ENCODE results near the gene CLCN3.
"Not testable (repeated sequence)": the region's sequence is repeated elsewhere in the genome, so short reads cannot be mapped to it uniquely, and the experiment has no call there.

The CLCN3 gene

DNA sequence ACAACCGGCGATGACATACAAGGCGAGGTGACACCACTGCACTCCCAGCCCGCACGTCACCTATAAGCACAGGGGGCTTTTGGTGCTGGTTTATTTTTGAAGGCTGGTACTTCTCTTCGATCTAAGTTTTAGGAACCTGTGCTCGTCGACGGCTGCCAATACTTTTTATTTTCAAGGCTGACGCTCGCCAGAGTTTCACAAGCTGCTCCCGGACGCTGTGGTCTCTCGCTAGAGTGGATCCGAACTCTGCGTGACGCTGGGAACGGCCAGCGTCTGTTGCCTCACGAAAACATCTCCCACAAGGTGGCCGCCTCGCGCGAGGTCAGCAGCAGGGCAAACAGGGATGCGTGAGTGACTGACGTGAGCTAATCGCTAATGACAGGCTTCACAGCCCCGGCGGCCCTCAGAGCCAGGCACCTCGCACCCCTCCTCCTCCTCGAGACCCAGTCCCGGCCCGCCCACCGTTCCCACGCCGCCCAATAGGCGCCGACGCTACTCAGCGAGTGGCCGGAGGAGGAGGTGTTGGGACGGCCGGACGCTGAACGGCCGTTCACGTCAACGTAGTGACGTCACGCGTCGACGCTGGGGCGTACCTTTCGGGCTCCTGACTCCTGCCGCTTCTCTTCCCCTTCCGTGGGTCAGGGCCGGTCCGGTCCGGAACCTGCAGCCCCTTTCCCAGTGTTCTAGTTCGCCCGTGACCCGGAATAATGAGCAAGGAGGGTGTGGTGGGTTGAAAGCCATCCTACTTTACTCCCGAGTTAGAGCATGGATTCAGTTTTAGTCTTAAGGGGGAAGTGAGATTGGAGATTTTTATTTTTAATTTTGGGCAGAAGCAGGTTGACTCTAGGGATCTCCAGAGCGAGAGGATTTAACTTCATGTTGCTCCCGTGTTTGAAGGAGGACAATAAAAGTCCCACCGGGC lies at the start of gene CLCN3:
CLCN3 (plus strand) TSS at position 621 of the 922 bp plus-strand sequence. CDS start 15,351 bp downstream, outside the sequence.
- no peaks in the 10 kb centered on the region for H4K20me1 ChIP-seq (ENCODE audit: insufficient read depth)
- peaks cover 25% of the 10 kb centered on the region for H3K4me1 ChIP-seq (ENCODE audit: low read depth, poor library complexity, severe bottlenecking)
- H3K27me3 ChIP-seq (ENCODE audit: insufficient read depth, low read depth) = no peaks in the 10 kb centered on the region
- H3K4me2 ChIP-seq = peak within 1 kb of the TSS; percentile 76
- peak within 1 kb of the TSS; percentile 87 for H2AFZ ChIP-seq (ENCODE audit: low read depth)
- H3K27ac ChIP-seq = peak within 1 kb of the TSS; percentile 93
- no peaks in the 10 kb centered on the region for H3K36me3 ChIP-seq (ENCODE audit: insufficient read depth)
- TF ChIP-seq, protein P1, sequence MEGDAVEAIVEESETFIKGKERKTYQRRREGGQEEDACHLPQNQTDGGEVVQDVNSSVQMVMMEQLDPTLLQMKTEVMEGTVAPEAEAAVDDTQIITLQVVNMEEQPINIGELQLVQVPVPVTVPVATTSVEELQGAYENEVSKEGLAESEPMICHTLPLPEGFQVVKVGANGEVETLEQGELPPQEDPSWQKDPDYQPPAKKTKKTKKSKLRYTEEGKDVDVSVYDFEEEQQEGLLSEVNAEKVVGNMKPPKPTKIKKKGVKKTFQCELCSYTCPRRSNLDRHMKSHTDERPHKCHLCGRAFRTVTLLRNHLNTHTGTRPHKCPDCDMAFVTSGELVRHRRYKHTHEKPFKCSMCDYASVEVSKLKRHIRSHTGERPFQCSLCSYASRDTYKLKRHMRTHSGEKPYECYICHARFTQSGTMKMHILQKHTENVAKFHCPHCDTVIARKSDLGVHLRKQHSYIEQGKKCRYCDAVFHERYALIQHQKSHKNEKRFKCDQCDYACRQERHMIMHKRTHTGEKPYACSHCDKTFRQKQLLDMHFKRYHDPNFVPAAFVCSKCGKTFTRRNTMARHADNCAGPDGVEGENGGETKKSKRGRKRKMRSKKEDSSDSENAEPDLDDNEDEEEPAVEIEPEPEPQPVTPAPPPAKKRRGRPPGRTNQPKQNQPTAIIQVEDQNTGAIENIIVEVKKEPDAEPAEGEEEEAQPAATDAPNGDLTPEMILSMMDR (conservative IDR thresholded peaks at IDR 0.05; ENCODE audit: low read depth, low read length) = 0 out of 2 replicates have a peak, but pooled peaks have one; percentile 5
- peaks cover 47% of the 10 kb centered on the region for H3K79me2 ChIP-seq (ENCODE audit: insufficient read depth, low read depth)
- H3K9ac ChIP-seq = peak within 1 kb of the TSS; percentile 88
- H3K4me3 ChIP-seq (IDR thresholded peaks at IDR 0.05; ENCODE audit: insufficient read depth, low read depth, low read length) = peak within 1 kb of the TSS; percentile 15

DNA sequence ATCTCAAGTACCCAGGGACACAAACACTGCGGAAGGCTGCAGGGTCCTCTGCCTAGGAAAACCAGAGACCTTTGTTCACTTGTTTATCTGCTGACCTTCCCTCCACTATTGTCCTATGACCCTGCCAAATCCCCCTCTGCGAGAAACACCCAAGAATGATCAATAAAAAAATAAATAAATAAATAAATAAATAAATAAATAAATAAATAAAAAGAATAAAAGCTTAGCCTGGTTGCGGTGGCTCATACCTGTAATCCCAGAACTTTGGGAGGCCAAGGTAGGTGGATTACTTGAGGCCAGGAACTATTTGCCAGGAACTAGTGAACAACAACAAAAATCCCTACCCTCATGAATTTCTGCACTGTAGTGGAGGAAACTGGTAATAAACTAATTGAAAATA lies 49.4 kb upstream of the CLCN3 start:
- not testable (repeated sequence) for H2AFZ ChIP-seq (ENCODE audit: low read depth); H3K36me3 ChIP-seq (ENCODE audit: insufficient read depth); H3K79me2 ChIP-seq (ENCODE audit: insufficient read depth, low read depth); H3K27ac ChIP-seq; H4K20me1 ChIP-seq (ENCODE audit: insufficient read depth); H3K27me3 ChIP-seq (ENCODE audit: insufficient read depth, low read depth); H3K4me2 ChIP-seq; H3K9ac ChIP-seq; H3K4me1 ChIP-seq (ENCODE audit: low read depth, poor library complexity, severe bottlenecking); H3K4me3 ChIP-seq (IDR thresholded peaks at IDR 0.05; ENCODE audit: insufficient read depth, low read depth, low read length)

DNA sequence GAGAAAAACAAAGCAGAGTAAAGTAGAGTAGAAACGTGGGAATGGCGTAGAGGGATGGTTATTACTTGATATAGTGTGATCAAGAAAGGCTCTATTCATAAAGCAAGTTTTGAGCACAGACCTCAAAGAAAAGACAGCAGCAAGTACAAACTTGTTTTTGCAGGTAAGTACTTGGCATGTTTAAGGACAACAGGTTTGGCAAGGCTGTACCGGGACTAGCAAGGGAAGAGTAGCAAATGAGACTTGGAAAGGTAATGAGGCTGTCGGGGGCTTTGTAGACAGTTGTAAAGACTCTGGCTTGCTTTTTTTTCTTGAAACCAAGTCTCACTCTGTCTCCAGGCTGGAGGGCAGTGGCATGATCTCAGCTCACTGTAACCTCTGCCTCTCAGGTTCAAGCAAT lies 48.9 kb upstream of the CLCN3 start:
- Histone ChIP-seq H3K27ac (no peak overlapping the region), H3K9ac (no peak overlapping the region), H3K79me2 (ENCODE audit: insufficient read depth, low read depth) (no peaks in the 10 kb centered on the region), H3K4me2 (no peak overlapping the region), H3K4me1 (ENCODE audit: low read depth, poor library complexity, severe bottlenecking) (no peaks in the 10 kb centered on the region), H2AFZ (ENCODE audit: low read depth) (no peak overlapping the region), H3K36me3 (ENCODE audit: insufficient read depth) (no peaks in the 10 kb centered on the region), H4K20me1 (ENCODE audit: insufficient read depth) (no peaks in the 10 kb centered on the region), H3K4me3 (IDR thresholded peaks at IDR 0.05; ENCODE audit: insufficient read depth, low read depth, low read length) (no peak overlapping the region), H3K27me3 (ENCODE audit: insufficient read depth, low read depth) (no peaks in the 10 kb centered on the region)
- TF ChIP-seq, protein P1 (conservative IDR thresholded peaks at IDR 0.05; ENCODE audit: low read depth, low read length) = no peak

DNA sequence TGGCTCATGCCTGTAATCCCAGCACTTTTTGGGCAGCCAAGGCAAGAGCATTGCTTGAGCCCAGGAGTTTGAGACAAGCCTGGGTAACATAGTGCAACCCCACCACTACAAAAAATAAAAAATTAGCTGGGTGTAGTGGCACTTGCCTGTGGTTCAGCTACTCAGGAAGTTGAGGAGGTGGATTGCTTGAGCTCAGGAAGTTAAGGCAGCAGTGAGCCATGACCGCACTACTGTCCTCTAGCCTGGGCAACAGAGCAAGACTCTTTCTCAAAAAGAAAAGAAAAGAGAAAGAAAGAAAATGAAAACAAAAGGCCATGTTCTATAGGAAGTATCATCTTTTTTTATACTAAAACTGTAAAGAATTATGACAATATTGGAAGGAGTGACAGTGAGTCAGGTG lies 46.5 kb upstream of the CLCN3 start:
- no peak overlapping the region for H3K27ac ChIP-seq

More for the DNA sequence above, 46.5 kb upstream of the CLCN3 start:
- Histone ChIP-seq H3K4me1 (ENCODE audit: low read depth, poor library complexity, severe bottlenecking) (no peaks in the 10 kb centered on the region), H2AFZ (ENCODE audit: low read depth) (no peak overlapping the region), H3K4me3 (IDR thresholded peaks at IDR 0.05; ENCODE audit: insufficient read depth, low read depth, low read length) (no peak overlapping the region), H3K4me2 (no peak overlapping the region), H3K36me3 (ENCODE audit: insufficient read depth) (no peaks in the 10 kb centered on the region), H3K27me3 (ENCODE audit: insufficient read depth, low read depth) (no peaks in the 10 kb centered on the region), H4K20me1 (ENCODE audit: insufficient read depth) (no peaks in the 10 kb centered on the region), H3K9ac (no peak overlapping the region), H3K79me2 (ENCODE audit: insufficient read depth, low read depth) (no peaks in the 10 kb centered on the region)
- TF ChIP-seq, protein P1 (conservative IDR thresholded peaks at IDR 0.05; ENCODE audit: low read depth, low read length) = no peak

All from KMS-11 (cell line).